GM10266 (cell line): ENCODE results near the gene GRID2.

ENCODE experiments used
- DNase-seq: peaks from one replicate; pipeline ENCODE4 v3.0.0; 2012; ENCODE audit errors: extremely low spot score
- CTCF ChIP-seq: IDR thresholded peaks from 2 replicates; pipeline ENCODE4 v1.5.1; 2012; ENCODE audit warnings: mild to moderate bottlenecking, low read depth; ENCODE audit not compliant: control insufficient read depth, insufficient read depth; ENCODE audit errors: missing control alignments

The GRID2 gene

DNA sequence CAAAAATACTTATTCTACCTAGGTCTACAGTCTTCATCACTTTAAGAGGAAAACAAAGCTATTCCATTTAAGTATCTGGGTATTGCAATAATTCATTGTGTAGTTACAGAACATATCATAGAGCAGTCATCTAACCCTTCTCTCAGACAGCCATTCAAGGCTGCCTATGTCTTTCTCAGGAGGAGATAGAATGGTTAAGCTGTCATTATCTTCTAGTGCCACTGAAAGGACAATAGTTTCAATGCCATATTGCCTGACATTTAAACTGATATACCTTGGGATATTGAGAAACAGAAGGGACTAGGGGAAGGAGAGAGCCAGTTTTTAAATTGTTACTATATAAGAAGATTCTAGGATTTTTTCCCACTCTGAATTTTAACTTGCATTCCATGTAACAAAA, 527.0 kb downstream of the GRID2 start:
- TF ChIP-seq CTCF, result no peak
- DNase-seq, result no peak

DNA sequence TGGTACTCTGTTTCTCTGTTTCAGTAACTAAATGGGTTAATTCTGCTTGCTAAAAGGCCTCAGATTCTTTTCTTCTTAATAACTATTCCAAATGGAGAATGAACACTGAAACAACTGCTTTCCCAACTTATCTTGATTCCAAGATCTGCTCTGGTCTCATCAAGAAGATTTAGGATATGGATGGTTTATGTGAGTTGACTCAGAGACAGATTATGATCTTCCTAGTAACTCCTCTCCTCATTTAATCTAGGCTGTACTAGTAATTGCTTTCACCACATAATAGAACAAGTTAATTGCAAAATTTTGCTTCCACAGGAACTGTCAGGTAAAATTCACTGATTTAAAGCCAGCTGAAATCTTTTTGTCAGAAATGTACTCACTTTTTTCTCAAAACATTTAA, 537.1 kb downstream of the GRID2 start:
- TF ChIP-seq CTCF, result no peak
- DNase-seq, result no peak

DNA sequence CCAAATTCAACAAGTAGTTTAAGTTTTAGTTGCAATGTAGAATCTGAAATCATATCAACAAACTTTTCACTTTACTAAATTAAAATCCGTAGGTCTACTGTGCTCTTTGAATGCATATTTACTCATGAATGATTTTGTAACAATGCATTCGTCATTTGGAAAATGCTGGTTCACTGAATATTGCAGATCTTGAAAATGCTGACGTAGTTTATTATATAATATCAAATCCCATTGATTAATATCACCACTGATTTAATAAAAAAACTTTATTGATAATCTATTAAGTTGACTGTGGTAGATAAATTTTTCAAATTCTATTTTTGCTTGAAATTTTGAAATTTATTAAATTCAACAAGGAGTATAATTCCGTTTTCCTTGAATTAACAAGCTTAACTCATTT, 540.0 kb downstream of the GRID2 start:
- no peak for DNase-seq
- TF ChIP-seq CTCF, result no peak

DNA sequence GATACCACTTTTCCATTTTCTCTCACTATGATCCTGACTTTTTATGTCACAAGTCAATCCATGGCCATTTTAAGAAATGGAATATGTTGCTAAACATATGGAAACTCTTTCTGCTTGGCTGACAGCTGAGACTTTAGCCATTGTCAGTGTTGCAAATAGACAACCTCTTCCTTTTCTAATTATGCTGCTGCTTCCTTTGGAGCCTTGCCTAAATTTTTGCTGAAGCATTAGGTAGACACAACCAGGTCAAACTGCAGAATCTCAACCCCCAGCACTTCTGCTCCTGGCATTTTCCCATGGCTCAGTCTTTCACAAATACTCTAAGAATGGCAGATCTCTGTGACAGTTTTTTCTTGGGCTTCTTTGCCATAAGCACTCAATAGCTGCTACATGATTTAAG, 543.3 kb downstream of the GRID2 start:
- TF ChIP-seq CTCF, result no peak
- no peak for DNase-seq

- DNase-seq, result no peak
- TF ChIP-seq CTCF, result no peak
These were observed 558.7 kb downstream of the GRID2 start for GRCh38 chr4:92862509-92862908.

DNA sequence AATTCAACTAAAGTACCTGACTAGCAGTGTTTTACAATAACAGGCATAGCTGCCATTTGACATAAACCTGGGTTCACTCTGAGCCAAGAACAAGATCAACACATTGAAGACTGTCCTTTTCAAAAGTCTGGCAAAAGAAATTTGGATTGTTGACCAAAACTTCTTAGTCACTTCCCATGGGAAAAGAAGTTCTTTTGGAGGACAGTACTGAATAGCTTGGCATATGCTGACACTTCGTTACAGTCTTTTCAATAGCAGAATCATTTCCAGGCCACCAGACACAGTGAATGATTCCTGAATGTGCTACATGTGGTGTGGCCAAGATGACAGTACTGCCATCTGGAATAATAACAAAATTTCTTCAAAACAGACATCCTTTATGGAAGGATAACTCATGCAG, 560.3 kb downstream of the GRID2 start:
- no peak for TF ChIP-seq CTCF
- no peak for DNase-seq

- no peak for DNase-seq
- no peak for TF ChIP-seq CTCF
These were observed 568.8 kb downstream of the GRID2 start for GRCh38 chr4:92872604-92873003.
